Kidney epithelial cell (primary cell): Measurements from ENCODE around the gene TNNT2. TPM values are rescaled to one million over a fixed set of nuclear protein-coding genes. Genes with fewer than 3 reads are reported as not detected.

Source experiments
- DNase-seq: peaks from one replicate; pipeline ENCODE4 v3.0.0-alpha.2; 2010; ENCODE audit warnings: low read depth
- H3K27me3 ChIP-seq: 2 replicates; pipeline ENCODE4 v1.6.0; 2011; ENCODE audit warnings: low read length; ENCODE audit not compliant: control insufficient read depth, insufficient read depth
- H3K36me3 ChIP-seq: 2 replicates; pipeline ENCODE4 v1.5.1; 2011; ENCODE audit warnings: low read length; ENCODE audit not compliant: control insufficient read depth, insufficient read depth
- H3K4me3 ChIP-seq: 2 replicates; pipeline ENCODE4 v1.5.1; 2011; ENCODE audit warnings: low read depth, mild to moderate bottlenecking, control low read depth, low read length
- CTCF ChIP-seq: IDR thresholded peaks from 2 replicates; pipeline ENCODE4 v1.5.1; 2011; ENCODE audit warnings: mild to moderate bottlenecking, moderate library complexity, low read length, control low read depth, inconsistent platforms; ENCODE audit not compliant: insufficient read depth, poor library complexity, severe bottlenecking
- total RNA-seq: library from RNA; depleted of rRNA; stranded (reverse); fragments of >200 nt; gene quantifications from 2 replicates; pipeline ENCODE4 v1.2.3, GENCODE V29; 2015

Gene TNNT2
- total RNA-seq, 1 donor from 2014 or later, result 0.08 TPM

- no peak for DNase-seq
- Histone ChIP-seq H3K27me3 (peaks cover 18% of the 10 kb centered on the region), H3K36me3 (no peaks in the 10 kb centered on the region), H3K4me3 (no peak overlapping the region)
- TF ChIP-seq CTCF, result no peak
Observed at GRCh38 chr1:201365251-201365650, 12.2 kb downstream of the TNNT2 start.

GRCh38 chr1:201364808-201365105 lies 12.7 kb downstream of the TNNT2 start:
- H3K4me3 ChIP-seq, result no peak overlapping the region
- H3K36me3 ChIP-seq, result no peaks in the 10 kb centered on the region
- no peak for DNase-seq
- H3K27me3 ChIP-seq, result peaks cover 15% of the 10 kb centered on the region
- no peak for TF ChIP-seq CTCF

GRCh38 chr1:201363467-201363866 lies 14.0 kb downstream of the TNNT2 start:
- Histone ChIP-seq H3K36me3 (no peaks in the 10 kb centered on the region), H3K27me3 (peaks cover 6% of the 10 kb centered on the region), H3K4me3 (no peak overlapping the region)
- DNase-seq, result no peak
- TF ChIP-seq CTCF, result no peak

- Histone ChIP-seq H3K4me3 (no peak overlapping the region), H3K36me3 (no peaks in the 10 kb centered on the region), H3K27me3 (peaks cover 3% of the 10 kb centered on the region)
- DNase-seq, result no peak
- TF ChIP-seq CTCF, result no peak
Observed at GRCh38 chr1:201362906-201363305, 14.6 kb downstream of the TNNT2 start.

GRCh38 chr1:201361652-201362504 lies 15.6 kb downstream of the TNNT2 start:
- peak; percentile 75 for TF ChIP-seq CTCF
- no peaks in the 10 kb centered on the region for H3K36me3 ChIP-seq
- no peak overlapping the region for H3K4me3 ChIP-seq
- H3K27me3 ChIP-seq, result no peaks in the 10 kb centered on the region
- no peak for DNase-seq
